ENCODE data around the gene SLC26A8. TPM values are rescaled to one million over a fixed set of nuclear protein-coding genes. Genes with fewer than 3 reads are reported as not detected.
"Not testable (repeated sequence)": the region's sequence is repeated elsewhere in the genome, so short reads cannot be mapped to it uniquely, and the experiment has no call there.

SLC26A8 gene
- total and polyA plus RNA-seq, 9 donors, result 0.07 to 0.17 (median 0.10) TPM; not detected in 4

- Histone ChIP-seq H3K27me3 (no peaks in the 10 kb centered on the region), H3K27ac (no peak overlapping the region), H3K4me3 (no peak overlapping the region), H3K9me3 (no peaks in the 10 kb centered on the region), H3K36me3 (no peaks in the 10 kb centered on the region), H3K4me1 (ENCODE audit: insufficient read depth) (no peaks in the 10 kb centered on the region)
- WGBS, 3 donors, result 37 to 51% (median 39%) methylated on average over 3 of the region's 3 CpGs
- TF ChIP-seq POLR2A (IDR thresholded peaks at IDR 0.05) (no peak), EP300 (IDR thresholded peaks at IDR 0.05) (no peak), CTCF (IDR thresholded peaks at IDR 0.05) (no peak)
- intact Hi-C loops (cut with DNase I), result no loop called here
- DNase-seq, result no peak
Observed at GRCh38 chr6:35993150-35993549, 31.3 kb downstream of the SLC26A8 start.

GRCh38 chr6:35988047-35988446 lies 36.4 kb downstream of the SLC26A8 start:
- H3K4me1 ChIP-seq (ENCODE audit: insufficient read depth); DNase-seq; H3K4me3 ChIP-seq; intact Hi-C loops (cut with DNase I); H3K9me3 ChIP-seq; H3K36me3 ChIP-seq; H3K27me3 ChIP-seq; H3K27ac ChIP-seq: not testable (repeated sequence)
- 82 to 89% (median 89%) methylated on average over 9 of the region's 9 CpGs for WGBS, 3 donors

- Histone ChIP-seq H3K4me3 (no peak overlapping the region), H3K36me3 (no peaks in the 10 kb centered on the region), H3K9me3 (no peaks in the 10 kb centered on the region), H3K27me3 (no peaks in the 10 kb centered on the region), H3K4me1 (ENCODE audit: insufficient read depth) (no peaks in the 10 kb centered on the region), H3K27ac (no peak overlapping the region)
- TF ChIP-seq POLR2A (IDR thresholded peaks at IDR 0.05) (no peak), CTCF (IDR thresholded peaks at IDR 0.05) (no peak), EP300 (IDR thresholded peaks at IDR 0.05) (no peak)
- 69 to 76% (median 70%) methylated on average over 4 of the region's 4 CpGs for WGBS, 3 donors
- DNase-seq, result no peak
- intact Hi-C loops (cut with DNase I), result no loop called here
Observed at GRCh38 chr6:35984701-35985100, 39.7 kb downstream of the SLC26A8 start.

- intact Hi-C loops (cut with DNase I), result no loop called here
- WGBS, 3 donors, result 81 to 88% (median 85%) methylated on average over 6 of the region's 6 CpGs
Observed at GRCh38 chr6:35980991-35981645, 43.3 kb downstream of the SLC26A8 start.

GRCh38 chr6:35980126-35980525 lies 44.3 kb downstream of the SLC26A8 start:
- DNase-seq, result not testable (repeated sequence)
- WGBS, 3 donors, result 92 to 97% (median 96%) methylated on average over 1 of the region's 1 CpG

More at GRCh38 chr6:35980991-35981645, 43.3 kb downstream of the SLC26A8 start:
- no peaks in the 10 kb centered on the region for H3K4me1 ChIP-seq (ENCODE audit: insufficient read depth)
- TF ChIP-seq POLR2A (IDR thresholded peaks at IDR 0.05) (no peak), CTCF (IDR thresholded peaks at IDR 0.05) (no peak), EP300 (IDR thresholded peaks at IDR 0.05) (no peak)
- H3K27me3 ChIP-seq, result no peaks in the 10 kb centered on the region
- no peak overlapping the region for H3K4me3 ChIP-seq
- H3K36me3 ChIP-seq, result no peaks in the 10 kb centered on the region
- no peaks in the 10 kb centered on the region for H3K9me3 ChIP-seq
- H3K27ac ChIP-seq, result no peak overlapping the region
- no peak for DNase-seq

More at GRCh38 chr6:35980126-35980525, 44.3 kb downstream of the SLC26A8 start:
- H3K4me1 ChIP-seq (ENCODE audit: insufficient read depth); H3K27me3 ChIP-seq; H3K36me3 ChIP-seq; intact Hi-C loops (cut with DNase I); H3K4me3 ChIP-seq; H3K9me3 ChIP-seq; H3K27ac ChIP-seq: not testable (repeated sequence)
